H1 (cell line): Measurements from ENCODE around the gene NELFCD. TPM values are rescaled to one million over a fixed set of nuclear protein-coding genes. Genes with fewer than 3 reads are reported as not detected.

Experiments used
- CTCF ChIA-PET: fragments of 300-600 bp; sonication (Branson Sonifier 250); formaldehyde crosslinking; loops from one replicate; lab custom pipeline; 2021; ENCODE audit not compliant: partially characterized antibody; lab: Charles Lee
- POLR2A ChIA-PET: fragments of 300-600 bp; sonication (Branson Sonifier 250); formaldehyde crosslinking; loops from one replicate; lab custom pipeline; 2021; ENCODE audit warnings: inconsistent platforms; ENCODE audit not compliant: partially characterized antibody; lab: Charles Lee
- DNase-seq, 2 experiments: peaks; one replicate each; pipeline versions ENCODE4 v3.0.0 to v3.0.0-alpha.2; 2010 to 2022; ENCODE audit warnings: low spot score in 2 of 2, low read depth in 1 of 2, mixed read lengths in 1 of 2
- FAIRE-seq: peaks from 2 replicates; lab custom pipeline; 2011; peaks lifted over from hg19 to GRCh38; lab: Jason Lieb, UNC
- H2AFZ ChIP-seq: 2 replicates; pipeline ENCODE4 v1.8.1; 2012; ENCODE audit warnings: low read length, inconsistent platforms
- H2AK5ac ChIP-seq: 2 replicates; pipeline ENCODE4 v1.6.1; 2013; ENCODE audit warnings: low read depth, low read length
- H2BK120ac ChIP-seq: replicated peaks from 2 replicates; pipeline ENCODE3; 2013; ENCODE audit warnings: low read depth, low read length, inconsistent platforms
- H2BK12ac ChIP-seq: 2 replicates; pipeline ENCODE4 v1.6.1; 2013; ENCODE audit warnings: low read depth, low read length
- H2BK15ac ChIP-seq: 2 replicates; pipeline ENCODE4 v1.6.1; 2013; ENCODE audit warnings: low read length
- H2BK20ac ChIP-seq: 2 replicates; pipeline ENCODE4 v1.6.1; 2013; ENCODE audit warnings: low read length
- H2BK5ac ChIP-seq: 2 replicates; pipeline ENCODE4 v1.6.1; 2013; ENCODE audit warnings: low read depth, low read length
- H3K14ac ChIP-seq: 2 replicates; pipeline ENCODE4 v1.6.1; 2013; ENCODE audit warnings: inconsistent platforms; ENCODE audit not compliant: insufficient read length
- H3K18ac ChIP-seq: 2 replicates; pipeline ENCODE4 v1.6.1; 2013; ENCODE audit warnings: low read length; ENCODE audit errors: extremely low read depth
- H3K23ac ChIP-seq: 2 replicates; pipeline ENCODE4 v1.6.1; 2013; ENCODE audit warnings: inconsistent platforms; ENCODE audit not compliant: insufficient read length
- H3K23me2 ChIP-seq: 2 replicates; pipeline ENCODE4 v1.6.1; 2013; ENCODE audit warnings: low read depth, low read length
- H3K27ac ChIP-seq: 2 replicates; pipeline ENCODE4 v1.6.1; 2011; ENCODE audit warnings: low read depth, low read length, inconsistent platforms
- H3K27me3 ChIP-seq, 4 experiments: replicated peaks in 1 of 4; 1 replicate in 1 of 4; 2 replicates in 3 of 4; pipeline versions ENCODE4 v1.6.1 to v1.8.1; 2011 to 2013; ENCODE audit warnings: low read length in 3 of 4, mild to moderate bottlenecking in 3 of 4, inconsistent platforms in 2 of 4, mixed read lengths in 2 of 4, moderate library complexity in 1 of 4; ENCODE audit not compliant: control insufficient read depth in 3 of 4, insufficient read depth in 3 of 4; ENCODE audit errors: extremely low read depth in 1 of 4
- H3K36me3 ChIP-seq, 4 experiments: 2 replicates each; pipeline versions ENCODE4 v1.6.1 to v1.8.1; 2011 to 2013; ENCODE audit warnings: mild to moderate bottlenecking in 4 of 4, low read length in 3 of 4, moderate library complexity in 2 of 4, control low read depth in 1 of 4, inconsistent platforms in 1 of 4; ENCODE audit not compliant: insufficient read depth in 4 of 4, control insufficient read depth in 2 of 4
- H3K4ac ChIP-seq: replicated peaks from 2 replicates; pipeline ENCODE3; 2013; ENCODE audit warnings: low read length, low read depth, mixed read lengths, inconsistent platforms; ENCODE audit not compliant: insufficient read length
- H3K4me1 ChIP-seq, 4 experiments: replicated peaks in 1 of 4; 1 replicate in 1 of 4; 2 replicates in 3 of 4; pipeline versions ENCODE4 v1.6.1 to v1.8.1; 2011 to 2013; ENCODE audit warnings: low read length in 3 of 4, inconsistent platforms in 2 of 4, mixed read lengths in 1 of 4; ENCODE audit not compliant: insufficient read depth in 4 of 4, control insufficient read depth in 3 of 4
- H3K4me2 ChIP-seq, 2 experiments: 2 replicates each; pipeline versions ENCODE4 v1.6.1 to v1.8.1; 2011 to 2013; ENCODE audit warnings: low read depth in 2 of 2, low read length in 2 of 2, control low read depth in 1 of 2, inconsistent platforms in 1 of 2, mild to moderate bottlenecking in 1 of 2; ENCODE audit not compliant: insufficient read depth in 1 of 2
- H3K4me3 ChIP-seq, 4 experiments: fragments of 200-600, 300-600 bp in 1 of 4; sonication (generic), shearing (Covaris generic), sonication (Bioruptor Twin) in 1 of 4; 2 replicates each; pipeline versions ENCODE4 v1.5.1 to v1.8.1; 2011 to 2016; ENCODE audit warnings: low read length in 4 of 4, low read depth in 3 of 4, control low read depth in 2 of 4, inconsistent platforms in 2 of 4, mild to moderate bottlenecking in 2 of 4, mixed read lengths in 1 of 4, moderate library complexity in 1 of 4; ENCODE audit not compliant: insufficient read depth in 2 of 4; ENCODE audit errors: extremely low read depth in 1 of 4
- H3K56ac ChIP-seq: replicated peaks from 2 replicates; pipeline ENCODE3; 2013; ENCODE audit warnings: low read depth, mild to moderate bottlenecking, mixed read lengths, low read length, inconsistent platforms; ENCODE audit not compliant: insufficient read length
- H3K79me1 ChIP-seq: 2 replicates; pipeline ENCODE4 v1.6.1; 2013; ENCODE audit warnings: low read depth, low read length, control low read depth
- H3K79me2 ChIP-seq, 2 experiments: 2 replicates each; pipeline versions ENCODE4 v1.6.1 to v1.8.1; 2012 to 2013; ENCODE audit warnings: low read length in 2 of 2, mild to moderate bottlenecking in 2 of 2, inconsistent platforms in 1 of 2; ENCODE audit not compliant: insufficient read depth in 2 of 2, control insufficient read depth in 1 of 2
- H3K9ac ChIP-seq, 4 experiments: replicated peaks in 1 of 4; 1 replicate in 1 of 4; 2 replicates in 3 of 4; pipeline versions ENCODE4 v1.6.1 to v1.8.1; 2011 to 2013; ENCODE audit warnings: low read depth in 3 of 4, low read length in 3 of 4, control low read depth in 2 of 4, mild to moderate bottlenecking in 2 of 4, moderate library complexity in 2 of 4, inconsistent platforms in 1 of 4; ENCODE audit errors: extremely low read depth in 1 of 4
- H3K9me3 ChIP-seq, 2 experiments: 2 replicates each; pipeline versions ENCODE4 v1.6.1 to v1.8.1; 2012 to 2013; ENCODE audit warnings: mild to moderate bottlenecking in 2 of 2, moderate library complexity in 2 of 2, control low read depth in 1 of 2, inconsistent platforms in 1 of 2, low read depth in 1 of 2, low read length in 1 of 2, mixed read lengths in 1 of 2; ENCODE audit not compliant: insufficient read depth in 2 of 2
- H4K20me1 ChIP-seq, 2 experiments: replicated peaks in 1 of 2; 2 replicates each; pipeline versions ENCODE3 to v1.8.1; 2011 to 2013; ENCODE audit warnings: inconsistent platforms in 2 of 2, low read length in 2 of 2, mild to moderate bottlenecking in 1 of 2; ENCODE audit not compliant: insufficient read depth in 2 of 2, control insufficient read depth in 1 of 2
- H4K5ac ChIP-seq: 2 replicates; pipeline ENCODE4 v1.6.1; 2013; ENCODE audit warnings: low read length, low read depth, mixed read lengths, inconsistent platforms; ENCODE audit not compliant: insufficient read length
- H4K8ac ChIP-seq: 2 replicates; pipeline ENCODE4 v1.8.0; 2013; ENCODE audit warnings: mild to moderate bottlenecking, moderate library complexity, low read length, inconsistent platforms; ENCODE audit not compliant: insufficient read depth; ENCODE audit errors: extremely low read depth
- H4K91ac ChIP-seq: replicated peaks from 2 replicates; pipeline ENCODE3; 2013; ENCODE audit warnings: low read length, mixed read lengths, inconsistent platforms; ENCODE audit not compliant: insufficient read length
- BACH1 ChIP-seq: IDR thresholded peaks from 2 replicates; pipeline ENCODE4 v1.6.1; 2012; ENCODE audit warnings: low read length, improper control_type of control experiment
- CHD1 ChIP-seq: IDR thresholded peaks from 2 replicates; pipeline ENCODE4 v1.6.1; 2012; ENCODE audit warnings: low read depth, low read length, improper control_type of control experiment
- CTBP2 ChIP-seq: IDR thresholded peaks from 2 replicates; pipeline ENCODE4 v1.7.0; 2011; ENCODE audit warnings: borderline replicate concordance, mild to moderate bottlenecking, moderate library complexity, mixed read lengths, low read length; ENCODE audit not compliant: insufficient read depth, insufficient read length
- CTCF ChIP-seq, 3 experiments: IDR thresholded peaks; 1 replicate in 2 of 3; 2 replicates in 1 of 3; pipeline versions ENCODE4 v1.5.1 to v1.6.1; 2011; ENCODE audit warnings: low read length in 3 of 3, mild to moderate bottlenecking in 3 of 3, inconsistent platforms in 2 of 3, low read depth in 1 of 3, moderate library complexity in 1 of 3; ENCODE audit not compliant: insufficient read depth in 1 of 3; ENCODE audit errors: control extremely low read depth in 1 of 3
- KDM4A ChIP-seq: IDR thresholded peaks from one replicate; pipeline ENCODE4 v1.7.1; 2012; ENCODE audit warnings: low read depth, mild to moderate bottlenecking, moderate library complexity, low read length, inconsistent platforms; ENCODE audit not compliant: severe bottlenecking
- NANOG ChIP-seq: IDR thresholded peaks from 2 replicates; pipeline ENCODE4 v1.6.1; 2011; ENCODE audit warnings: low read length, low read depth, mild to moderate bottlenecking, inconsistent platforms; ENCODE audit not compliant: insufficient read depth, poor library complexity, severe bottlenecking
- RNF2 ChIP-seq: fragments of 200-900, 300-1000 bp; sonication (generic); IDR thresholded peaks from 2 replicates; pipeline ENCODE4 v1.7.1; 2016; ENCODE audit warnings: borderline replicate concordance, low read depth, mild to moderate bottlenecking, antibody characterized with exemption, low read length; ENCODE audit not compliant: poor library complexity, severe bottlenecking; ENCODE audit errors: missing control alignments
- RXRA ChIP-seq: IDR thresholded peaks from 2 replicates; pipeline ENCODE4 v1.6.1; 2011; ENCODE audit warnings: low read depth, mild to moderate bottlenecking, low read length, moderate library complexity; ENCODE audit not compliant: insufficient read depth
- TAF1 ChIP-seq: IDR thresholded peaks from 2 replicates; pipeline ENCODE4 v1.6.1; 2011; ENCODE audit warnings: mild to moderate bottlenecking, low read depth, low read length
- TBP ChIP-seq: IDR thresholded peaks from 2 replicates; pipeline ENCODE4 v1.6.1; 2011; ENCODE audit warnings: low read depth, low read length, improper control_type of control experiment
- TCF12 ChIP-seq: IDR thresholded peaks from 2 replicates; pipeline ENCODE4 v1.6.1; 2011; ENCODE audit warnings: low read depth, mild to moderate bottlenecking, low read length
- WGBS, 2 experiments: shearing (Covaris generic) in 1 of 2; methylation state at CpG; one replicate each; pipeline versions ENCODE4 v1.1.6 to v1.1.7; 2013 to 2015; ENCODE audit warnings: low lambda C conversion rate in 2 of 2, mixed read lengths in 2 of 2, inconsistent platforms in 1 of 2, low coverage in 1 of 2, missing lambda C conversion rate in 1 of 2; ENCODE audit not compliant: insufficient replicate concordance in 2 of 2, insufficient coverage in 1 of 2, insufficient read length in 1 of 2; ENCODE audit errors: extremely low coverage in 1 of 2, missing lambda C conversion rate in 1 of 2; 5-methylcytosine and 5-hydroxymethylcytosine counted together
- polyA plus RNA-seq, 7 experiments: library from polyadenylated mRNA; depleted of rRNA in 3 of 7; stranded (reverse) in 5 of 7; unstranded in 2 of 7; fragments of >200 nt in 5 of 7; fragments of 200-250 nt in 2 of 7; gene quantifications; 1 replicate in 5 of 7; 2 replicates in 1 of 7; 4 replicates in 1 of 7; pipeline versions ENCODE4 v1.2.1 to v1.2.3, GENCODE V29; 2011 to 2013; ENCODE audit warnings: missing spikeins in 2 of 7, mixed read lengths in 2 of 7
- total RNA-seq: library from RNA; stranded (reverse); fragmentation: NEBNext Ultra II Directional; extraction: Animal tissue kit (Norgen Biotek cat#: 25700); gene quantifications from 2 replicates; pipeline ENCODE4 v1.2.1, GENCODE V29; 2021

NELFCD gene
- total and polyA plus RNA-seq, 2 of the 8 experiments (the other 6 are each of a cell fraction or from before 2014, with no cell fraction given): 35.5 to 59.6 TPM

- H3K56ac ChIP-seq: no peak overlapping the region
- H2AFZ ChIP-seq: no peak overlapping the region
- H2BK120ac ChIP-seq: no peak overlapping the region
- H2BK12ac ChIP-seq: no peak overlapping the region
- CTCF ChIA-PET: interaction anchor here (0.9 to 1.5 kb wide), 4 partner anchors 9 to 389 kb away, joined by 3 to 4 read pairs (median 4); no protein-coding TSS in a partner anchor
- H2BK15ac ChIP-seq: no peak overlapping the region
- H4K5ac ChIP-seq: no peak overlapping the region
- H2BK20ac ChIP-seq: no peak overlapping the region
- H3K79me1 ChIP-seq: no peaks in the 10 kb centered on the region
- H3K4me2 ChIP-seq: no peak overlapping the region
- peaks cover 0 to 4% (median 0%) of the 10 kb centered on the region in 4 experiments; a peak in 1 of 7 replicates for H3K4me1 ChIP-seq
- FAIRE-seq: no peak
- no peak overlapping the region for H3K9ac ChIP-seq
- peak overlapping the region; percentile 65; the same call in 1 of the 2 replicates for H4K8ac ChIP-seq
- no peaks in the 10 kb centered on the region for H4K20me1 ChIP-seq
- no peak for DNase-seq
- no peak overlapping the region for H2BK5ac ChIP-seq
- POLR2A ChIA-PET: interaction anchor here (0.8 to 1.0 kb wide), 2 partner anchors 10 to 33 kb away, joined by 3 read pairs; no protein-coding TSS in a partner anchor
- no peaks in the 10 kb centered on the region for H3K79me2 ChIP-seq
- no peaks in the 10 kb centered on the region for H3K36me3 ChIP-seq
- H3K9me3 ChIP-seq: no peaks in the 10 kb centered on the region
- H3K27me3 ChIP-seq: no peaks in the 10 kb centered on the region; a peak in 3 of 7 replicates
- H3K27ac ChIP-seq: no peak overlapping the region
- no peak overlapping the region for H2AK5ac ChIP-seq
- H4K91ac ChIP-seq: no peak overlapping the region
- H3K23me2 ChIP-seq: no peaks in the 10 kb centered on the region
- H3K4ac ChIP-seq: no peak overlapping the region
- H3K4me3 ChIP-seq: no peak overlapping the region
- no peak overlapping the region for H3K14ac ChIP-seq
- H3K18ac ChIP-seq: no peak overlapping the region
- H3K23ac ChIP-seq: no peak overlapping the region
- 83% methylated on average over 14 of the region's 16 CpGs; no CpG with 5 or more reads in 1 of the 2 experiments for WGBS, 2 experiments
- TF ChIP-seq RXRA: no peak
- no peak for TF ChIP-seq CTCF (IDR thresholded peaks at IDR 0.05; ENCODE audit: control extremely low read depth in 1 of 3, insufficient read depth in 1 of 3, low read depth in 1 of 3, low read length in 3 of 3)
- no peak for TF ChIP-seq KDM4A
- TF ChIP-seq CHD1: no peak
- TF ChIP-seq RNF2: no peak
- no peak for TF ChIP-seq TAF1
- no peak for TF ChIP-seq BACH1
- no peak for TF ChIP-seq CTBP2
- TF ChIP-seq TBP: no peak
- TF ChIP-seq NANOG: no peak
- no peak for TF ChIP-seq TCF12
These were observed 34.4 kb downstream of the NELFCD start for GRCh38 chr20:59015411-59015810.
